Hematopoietic multipotent progenitor cell treated with erythropoietin and hydrocortisone succinate and interleukin-3 and kit ligand, for 8 days (in vitro differentiated cells): ENCODE measurements around the gene BTBD2.

Source experiments
- DNase-seq: peaks from one replicate; pipeline ENCODE4 v3.0.0-alpha.2; 2015

The BTBD2 gene

GRCh38 chr19:1936916-1937610 is 78.5 kb downstream of the BTBD2 start:
- DNase-seq, result no peak

DNA sequence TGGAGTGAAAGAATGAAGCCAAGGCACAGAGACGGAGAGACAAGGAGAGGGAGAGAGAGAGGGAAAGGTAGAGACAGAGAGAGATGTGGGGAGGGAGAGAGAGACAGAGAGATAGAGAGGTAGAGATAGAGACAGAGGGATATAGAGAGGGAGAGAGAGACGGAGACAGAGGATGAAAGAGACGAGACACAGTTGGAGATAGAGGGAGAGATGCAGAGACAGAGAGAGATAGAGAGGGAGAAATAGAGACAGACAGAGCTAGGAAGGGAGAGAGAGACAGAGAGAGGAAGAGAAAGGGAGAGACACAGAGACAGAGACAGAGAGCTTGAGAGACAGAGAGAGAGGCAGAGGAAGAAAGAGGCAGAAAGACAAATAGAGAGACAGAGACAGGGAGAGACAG is 79.1 kb downstream of the BTBD2 start:
- no peak for DNase-seq

- DNase-seq, result peak; percentile 58
These were observed 79.9 kb downstream of the BTBD2 start for GRCh38 chr19:1935484-1936208.
